Measurements from ENCODE around the gene BIVM.

Gene BIVM

DNA sequence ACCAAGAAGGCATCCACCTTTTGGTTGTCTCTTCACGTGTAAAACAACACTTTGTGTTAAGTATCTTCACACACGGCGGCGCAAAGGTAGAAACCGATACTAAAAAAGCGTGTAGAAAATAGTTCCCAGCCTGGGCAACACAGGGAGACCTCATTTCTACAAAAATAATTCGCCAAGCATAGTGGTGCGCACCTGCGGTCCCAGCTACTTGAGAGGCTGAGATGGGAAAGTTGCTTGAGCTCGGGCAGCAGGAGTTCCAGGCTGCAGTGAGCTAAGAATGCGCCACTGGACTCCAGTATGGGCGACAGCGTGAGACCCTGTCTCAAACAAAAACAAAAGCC, 46.3 kb downstream of the BIVM start:
- DNase-seq (ENCODE audit: low read depth, low spot score) = no peak

- DNase-seq (ENCODE audit: low read depth, low spot score) = peak; percentile 91
Observed at GRCh38 chr13:102845630-102846260, 46.8 kb downstream of the BIVM start, which contains the start of gene ERCC5. Gene ERCC5 (plus strand): TSS chr13:102846032. CDS start chr13:102846267, 235 bp downstream.

- DNase-seq (ENCODE audit: low read depth, low spot score) = no peak
Observed at GRCh38 chr13:102846261-102847015, 47.5 kb downstream of the BIVM start.

DNA sequence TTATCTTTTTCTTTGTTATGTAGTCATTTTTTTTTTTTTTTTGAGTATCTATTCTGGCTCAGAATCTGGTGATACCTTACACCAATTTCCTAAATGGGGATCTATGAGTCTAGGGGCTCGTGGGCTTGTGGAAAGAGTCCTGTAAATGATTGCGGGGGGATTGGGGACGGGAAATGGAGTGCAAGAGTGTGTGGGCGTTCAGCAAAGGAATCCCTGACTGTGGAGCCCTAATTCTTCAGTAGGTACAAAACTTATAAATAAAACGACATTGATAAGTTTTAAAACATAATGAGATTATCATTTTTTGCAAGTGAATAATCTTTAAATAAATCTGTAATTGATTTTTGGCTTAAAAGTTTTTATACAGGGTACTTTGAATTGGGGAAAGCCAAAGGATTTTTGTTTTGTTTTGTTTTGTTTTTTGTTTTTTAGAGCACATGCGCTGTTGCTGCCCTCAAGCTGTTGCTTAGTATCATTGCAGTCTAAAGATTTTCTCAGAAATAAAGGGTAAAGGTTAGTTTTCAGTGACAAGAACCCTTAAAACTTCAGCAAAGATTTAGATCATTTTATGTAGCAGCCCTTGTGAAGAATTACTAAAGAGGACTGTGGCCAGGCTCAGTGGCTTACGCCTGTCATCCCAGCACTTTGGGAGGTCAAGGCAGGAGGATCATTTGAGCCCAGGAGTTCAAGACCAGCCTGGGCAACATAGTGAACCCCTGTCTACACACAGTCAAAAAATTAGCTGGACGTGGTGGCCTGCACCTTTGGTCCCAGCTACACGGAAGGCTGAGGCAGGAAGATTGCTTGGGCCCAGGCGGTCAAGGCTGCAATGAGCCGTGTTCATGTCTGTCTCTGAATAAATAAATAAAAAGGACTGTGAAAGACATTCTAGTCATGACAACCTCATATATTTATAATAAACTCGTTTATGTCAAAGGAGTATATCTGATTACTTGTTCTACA, 48.6 kb downstream of the BIVM start:
- DNase-seq (ENCODE audit: low read depth, low spot score) = no peak

GRCh38 chr13:102848956-102849355, 50.0 kb downstream of the BIVM start:
- no peak for DNase-seq (ENCODE audit: low read depth, low spot score)

GRCh38 chr13:102852556-102852955, 53.6 kb downstream of the BIVM start:
- no peak for DNase-seq (ENCODE audit: low read depth, low spot score)

- no peak for DNase-seq (ENCODE audit: low read depth, low spot score)
Observed at GRCh38 chr13:102854675-102855074, 55.8 kb downstream of the BIVM start.

- DNase-seq (ENCODE audit: low read depth, low spot score) = no peak
Observed at GRCh38 chr13:102856557-102856956, 57.6 kb downstream of the BIVM start.

GRCh38 chr13:102862624-102863210, 63.8 kb downstream of the BIVM start:
- no peak for DNase-seq (ENCODE audit: low read depth, low spot score)

DNA sequence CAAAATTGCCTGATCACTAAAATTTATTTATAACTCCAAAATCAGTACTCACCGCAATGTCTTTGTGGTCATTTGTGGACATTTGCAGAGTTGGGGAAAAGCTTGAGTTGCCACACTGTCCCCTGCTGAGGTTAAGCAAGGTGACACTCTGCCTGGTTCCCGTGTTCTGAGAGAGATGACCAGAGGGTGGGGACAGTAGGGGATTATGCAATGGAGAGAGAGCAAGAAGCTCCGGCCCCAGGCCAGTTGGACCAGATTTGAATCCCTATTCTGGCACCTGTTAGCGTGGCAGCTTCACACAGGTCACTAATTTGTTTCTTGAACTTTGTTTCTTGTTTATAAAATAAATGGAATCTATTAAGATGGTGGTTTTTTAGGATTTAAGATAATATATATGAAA, 64.7 kb downstream of the BIVM start:
- no peak for DNase-seq (ENCODE audit: low read depth, low spot score)

GRCh38 chr13:102868366-102868936, 69.5 kb downstream of the BIVM start:
- DNase-seq (ENCODE audit: low read depth, low spot score) = no peak

DNA sequence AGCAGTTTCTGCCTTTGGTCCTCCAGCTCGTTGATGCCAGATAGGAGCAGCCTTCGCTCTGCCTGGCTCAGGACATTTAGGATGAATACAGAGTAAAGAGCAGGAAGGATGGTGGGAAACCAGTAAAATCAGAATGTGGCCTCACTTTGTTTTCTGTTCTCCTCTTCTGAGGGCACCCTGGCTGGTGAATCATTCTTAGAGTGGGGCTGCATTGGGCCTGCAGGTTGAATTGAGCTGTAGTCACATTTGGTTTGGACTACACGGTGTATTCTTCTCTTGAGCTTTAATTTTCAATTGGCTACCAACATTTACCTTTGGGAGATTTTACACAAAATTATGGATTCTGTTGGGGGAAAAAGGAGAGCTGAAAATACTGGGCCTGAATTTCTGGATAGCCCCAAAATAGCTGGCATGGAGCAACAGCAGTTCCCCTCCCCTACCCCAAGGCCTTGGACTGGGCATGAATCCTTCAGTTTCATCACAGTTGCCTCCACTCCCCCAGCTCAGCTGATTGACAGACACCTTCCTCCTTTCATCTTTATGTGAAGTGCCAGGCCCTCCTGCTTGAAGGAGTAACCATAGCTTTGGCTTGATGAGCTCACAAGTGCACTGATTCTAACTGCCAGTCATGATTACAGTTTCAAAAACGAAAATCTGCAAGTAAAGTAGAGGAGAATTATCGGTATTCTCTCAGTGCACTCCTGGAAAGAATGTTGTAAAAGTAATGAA, 71.2 kb downstream of the BIVM start:
- no peak for DNase-seq (ENCODE audit: low read depth, low spot score)

GRCh38 chr13:102870677-102871415, 71.9 kb downstream of the BIVM start:
- no peak for DNase-seq (ENCODE audit: low read depth, low spot score)

DNA sequence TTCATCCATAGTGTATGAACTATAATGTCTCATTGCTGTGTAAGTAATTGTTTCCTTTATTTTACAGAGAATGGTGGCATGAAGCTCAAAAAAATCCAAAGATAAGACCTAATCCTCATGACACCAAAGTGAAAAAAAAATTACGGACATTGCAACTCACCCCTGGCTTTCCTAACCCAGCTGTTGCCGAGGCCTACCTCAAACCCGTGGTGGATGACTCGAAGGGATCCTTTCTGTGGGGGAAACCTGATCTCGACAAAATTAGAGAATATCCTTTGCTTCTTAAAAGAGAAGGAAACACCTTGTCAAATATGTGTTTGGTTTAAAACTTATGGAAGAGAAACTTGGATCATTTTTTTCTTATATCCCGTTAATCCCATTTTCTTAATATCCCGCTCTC, 73.2 kb downstream of the BIVM start:
- DNase-seq (ENCODE audit: low read depth, low spot score) = no peak

GRCh38 chr13:102872531-102872930, 73.6 kb downstream of the BIVM start:
- no peak for DNase-seq (ENCODE audit: low read depth, low spot score)

DNA sequence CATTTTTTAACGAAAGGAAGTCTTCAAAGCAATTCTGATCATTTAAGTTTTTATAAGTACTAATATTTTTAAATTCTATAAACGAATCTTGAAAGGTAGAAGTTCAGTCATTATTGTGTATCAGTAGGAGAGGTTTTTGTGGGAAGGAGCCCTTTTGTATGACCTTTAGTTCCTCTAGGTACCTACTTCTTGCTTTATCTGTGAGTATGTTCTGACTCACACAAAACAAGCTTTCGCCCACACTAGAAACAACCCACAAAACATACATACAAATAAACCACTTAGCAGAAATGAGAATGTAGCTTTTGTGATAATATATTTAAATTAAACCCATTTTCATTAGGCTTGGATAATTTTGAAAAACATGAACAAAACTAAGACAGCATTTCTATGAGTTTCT, 74.7 kb downstream of the BIVM start:
- no peak for DNase-seq (ENCODE audit: low read depth, low spot score)

- DNase-seq (ENCODE audit: low read depth, low spot score) = no peak
Observed at GRCh38 chr13:102875256-102875655, 76.3 kb downstream of the BIVM start.

- DNase-seq (ENCODE audit: low read depth, low spot score) = no peak
Observed at GRCh38 chr13:102877303-102877702, 78.4 kb downstream of the BIVM start.

GRCh38 chr13:102878481-102878880, 79.6 kb downstream of the BIVM start:
- no peak for DNase-seq (ENCODE audit: low read depth, low spot score)

Measured in activated CD4-positive, CD25-positive, alpha-beta regulatory T cell treated with anti-CD3 and anti-CD28 coated beads, Interleukin-2, amount 50 U/mL, for 16 hours (primary cell).